Left renal cortex interstitium (tissue), 4 donors: ENCODE measurements around the gene CHST13. TPM values are rescaled to one million over a fixed set of nuclear protein-coding genes. Genes with fewer than 3 reads are reported as not detected.
"Not testable (repeated sequence)": the region's sequence is repeated elsewhere in the genome, so short reads cannot be mapped to it uniquely, and the experiment has no call there.

ENCODE experiments used
- DNase-seq, 4 donors: peaks; one replicate each; pipeline ENCODE4 v3.0.0-alpha.2; 2013; ENCODE audit warnings: low read depth in 4 of 4, low spot score in 2 of 4, missing footprints in 1 of 4
- polyA plus RNA-seq, 4 donors: library from polyadenylated mRNA; unstranded; fragments of 120-200 nt; gene quantifications; one replicate each; pipeline ENCODE4 v1.2.1, GENCODE V29; 2013; ENCODE audit not compliant: insufficient read length in 4 of 4

The CHST13 gene
- polyA plus RNA-seq, 4 donors, result 4.0 to 6.5 (median 5.2) TPM

DNA sequence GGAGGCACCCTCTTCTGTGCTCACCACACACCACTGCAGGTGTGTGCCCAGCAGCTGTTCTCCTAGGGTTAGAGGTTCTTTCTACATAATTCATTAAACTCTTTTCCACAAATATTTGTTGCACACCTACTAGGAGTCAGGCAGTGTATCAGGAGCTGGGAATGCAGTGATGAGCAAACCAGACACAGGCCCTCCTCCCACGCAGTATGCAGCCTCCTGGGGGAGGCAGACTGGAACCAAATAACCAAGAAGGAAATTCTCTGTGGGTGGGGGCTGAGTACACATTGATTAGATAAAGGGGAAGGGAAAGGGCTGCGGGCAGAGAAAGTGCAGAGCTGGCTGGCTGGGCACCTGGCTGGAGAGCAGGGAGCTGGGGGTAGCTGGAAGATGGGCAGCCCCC, 53.3 kb downstream of the CHST13 start:
- no peak for DNase-seq

GRCh38 chr3:126578702-126579101, 54.7 kb downstream of the CHST13 start:
- DNase-seq, result no peak

DNA sequence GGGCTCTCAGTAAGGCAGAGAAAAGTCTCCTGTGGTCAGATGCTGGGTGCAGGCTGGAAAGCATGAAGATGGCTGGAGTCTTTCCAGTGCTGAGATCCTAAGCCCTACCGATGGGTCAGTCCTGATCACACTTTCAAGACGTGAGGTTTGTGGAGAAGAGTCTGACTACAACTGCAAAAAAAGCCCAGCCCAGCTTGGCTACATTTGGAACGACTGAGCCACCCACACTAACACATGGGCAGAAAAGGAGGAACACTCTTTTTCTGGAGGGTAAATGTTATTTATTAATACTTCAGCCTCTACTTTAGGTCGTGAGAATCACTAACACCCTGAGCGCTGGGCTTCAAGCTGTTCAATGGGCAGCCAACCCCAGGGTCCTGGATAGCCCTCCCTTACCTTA, 56.8 kb downstream of the CHST13 start:
- DNase-seq, result no peak

DNA sequence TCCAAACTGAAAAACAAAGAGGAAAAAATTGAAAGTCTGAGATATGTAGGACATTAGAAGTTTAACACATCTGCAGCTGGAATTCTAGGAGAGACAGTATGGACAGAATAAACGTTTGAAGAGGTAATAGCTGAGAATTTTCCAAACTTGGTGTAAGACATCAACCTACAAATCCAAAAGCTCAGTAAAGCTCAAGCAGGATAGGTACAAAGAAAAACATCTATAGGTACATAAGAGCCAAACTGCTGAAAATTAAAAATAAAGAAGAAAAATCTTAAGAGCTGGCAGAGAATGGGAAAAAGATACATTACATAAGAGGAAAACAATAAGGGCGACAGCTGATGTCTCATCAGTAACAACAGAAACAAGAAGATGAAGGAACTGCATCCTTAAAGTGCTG, 57.6 kb downstream of the CHST13 start:
- no peak for DNase-seq

GRCh38 chr3:126582311-126582710, 58.4 kb downstream of the CHST13 start:
- no peak for DNase-seq

DNA sequence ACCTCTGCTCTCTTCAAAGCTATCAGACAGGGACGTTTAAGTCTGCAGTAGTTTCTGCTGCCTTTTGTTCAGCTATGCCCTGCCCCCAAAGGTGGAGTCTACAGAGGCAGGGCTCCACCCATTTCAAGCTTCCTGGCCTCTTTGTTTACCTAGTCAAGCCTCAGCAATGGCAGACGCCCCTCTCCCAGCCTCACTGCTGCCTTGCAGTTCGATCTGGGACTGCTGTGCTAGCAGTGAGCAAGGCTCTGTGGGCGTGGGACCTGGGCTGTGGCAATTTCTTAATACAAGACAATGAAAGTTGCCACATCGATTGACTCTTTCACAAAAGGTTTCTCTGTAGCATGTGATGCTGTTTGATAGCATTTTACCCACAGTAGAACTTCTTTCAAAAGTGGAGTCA, 67.6 kb downstream of the CHST13 start:
- not testable (repeated sequence) for DNase-seq

Other genes with a start within 250 kb of the CHST13 start
- 10 to 100 TPM in 3 of 4 donors, 1 to 10 TPM in 1; 8.8 to 16.8 (median 14.1) TPM for gene KLF15, start 166.7 kb upstream of the CHST13 start, polyA plus RNA-seq
- gene CFAP100, start 129.2 kb upstream of the CHST13 start, polyA plus RNA-seq, result 1 to 10 TPM in 2 of 4 donors, under 1 TPM in 2; 0.40 to 3.0 (median 1.7) TPM
- gene ZXDC, start 48.3 kb upstream of the CHST13 start, polyA plus RNA-seq, result 10 to 100 TPM; 29.3 to 47.3 (median 35.9) TPM
- gene UROC1, start 6.4 kb upstream of the CHST13 start, polyA plus RNA-seq, result under 1 TPM; 0.13 to 0.27 (median 0.15) TPM
- under 1 TPM in 2 of 4 donors, not detected in 2; 0.14 TPM for gene C3orf22, start 34.8 kb downstream of the CHST13 start, polyA plus RNA-seq
- gene TXNRD3, start 131.0 kb downstream of the CHST13 start, polyA plus RNA-seq, result 10 to 100 TPM; 17.7 to 20.9 (median 18.1) TPM
- 10 to 100 TPM; 16.9 to 24.7 (median 22.0) TPM for gene CHCHD6, start 180.1 kb downstream of the CHST13 start, polyA plus RNA-seq